GM12878 (cell line): ENCODE results near the gene ZG16. TPM values are rescaled to one million over a fixed set of nuclear protein-coding genes. Genes with fewer than 3 reads are reported as not detected.
"Not testable (repeated sequence)": the region's sequence is repeated elsewhere in the genome, so short reads cannot be mapped to it uniquely, and the experiment has no call there.

Source experiments
- ATAC-seq: fragments of 200-7000 bp; cut with Tn5 transposase; 3 replicates; pipeline ENCODE4 v1.9.1; 2020; ENCODE audit warnings: mild to moderate bottlenecking, moderate library complexity
- BruUV-seq: library from RNA; stranded (reverse); fragments of 400-500 nt; replicated peaks from 2 replicates; lab custom pipeline; 2021; lab: Mats Ljungman, UMichigan
- CTCF ChIA-PET: fragments of 300-600 bp; sonication (Branson Sonifier 250); formaldehyde crosslinking; extraction: SDS; loops from one replicate; lab custom pipeline; 2021; ENCODE audit warnings: inconsistent platforms; lab: Yijun Ruan, JAX
- POLR2A ChIA-PET: fragments of 350-600 bp; formaldehyde crosslinking; extraction: SDS; loops from one replicate; lab custom pipeline; 2021; ENCODE audit warnings: inconsistent platforms; lab: Charles Lee
- RAD21 ChIA-PET: fragments of 300-600 bp; sonication (Branson Sonifier 250); formaldehyde crosslinking; loops from one replicate; lab custom pipeline; 2023; ENCODE audit warnings: antibody characterized with exemption; ENCODE audit not compliant: unreplicated experiment; lab: Charles Lee
- SMC1A ChIA-PET: fragments of 300-600 bp; sonication (Branson Sonifier 250); formaldehyde crosslinking; loops from one replicate; lab custom pipeline; 2023; ENCODE audit not compliant: unreplicated experiment, uncharacterized antibody; lab: Charles Lee
- DNase-seq: peaks from one replicate; pipeline ENCODE4 v3.0.0-alpha.2; 2011; ENCODE audit warnings: low read depth, low spot score
- FAIRE-seq: peaks from 3 replicates; lab custom pipeline; 2011; peaks lifted over from hg19 to GRCh38; lab: Jason Lieb, UNC
- H2AFZ ChIP-seq: 2 replicates; pipeline ENCODE4 v1.6.0; 2011; ENCODE audit warnings: low read depth, low read length, control low read depth; ENCODE audit not compliant: control insufficient read depth
- H3K27ac ChIP-seq: 2 replicates; pipeline ENCODE4 v1.5.1; 2011; ENCODE audit warnings: control low read depth; ENCODE audit not compliant: control insufficient read depth, insufficient read depth
- H3K27me3 ChIP-seq, 2 experiments: replicated peaks in 1 of 2; 2 replicates each; pipeline versions ENCODE4 v1.6.0 to v1.6.1; 2011; ENCODE audit warnings: low read length in 1 of 2; ENCODE audit not compliant: control insufficient read depth in 2 of 2, insufficient read depth in 2 of 2
- H3K36me3 ChIP-seq, 2 experiments: 2 replicates each; pipeline ENCODE4 v1.5.1; 2011; ENCODE audit warnings: low read length in 1 of 2; ENCODE audit not compliant: control insufficient read depth in 2 of 2, insufficient read depth in 2 of 2
- H3K4me1 ChIP-seq: 2 replicates; pipeline ENCODE4 v1.6.1; 2011; ENCODE audit warnings: mild to moderate bottlenecking, low read length, moderate library complexity, mixed read lengths; ENCODE audit not compliant: control insufficient read depth, insufficient read depth
- H3K4me2 ChIP-seq: 2 replicates; pipeline ENCODE4 v1.6.0; 2011; ENCODE audit warnings: control low read depth; ENCODE audit not compliant: control insufficient read depth, insufficient read depth
- H3K4me3 ChIP-seq: fragments of 200-600 bp; sonication (generic); 2 replicates; pipeline ENCODE4 v1.5.1; 2016
- H3K79me2 ChIP-seq: 2 replicates; pipeline ENCODE4 v1.6.0; 2011; ENCODE audit warnings: low read length; ENCODE audit not compliant: control insufficient read depth, insufficient read depth
- H3K9ac ChIP-seq: 2 replicates; pipeline ENCODE4 v1.8.0; 2011; ENCODE audit warnings: low read length, control low read depth, mixed read lengths; ENCODE audit not compliant: control insufficient read depth, insufficient read depth
- H3K9me3 ChIP-seq: replicated peaks from 3 replicates; pipeline ENCODE4 v1.5.1; 2011; ENCODE audit warnings: mild to moderate bottlenecking, low read length; ENCODE audit not compliant: control insufficient read depth, insufficient read depth
- H4K20me1 ChIP-seq: 2 replicates; pipeline ENCODE4 v1.6.0; 2011; ENCODE audit not compliant: control insufficient read depth, insufficient read depth
- PBX3 ChIP-seq: IDR thresholded peaks from 2 replicates; pipeline ENCODE4 v1.6.1; 2011; ENCODE audit warnings: mild to moderate bottlenecking, low read depth, low read length, moderate library complexity; ENCODE audit not compliant: insufficient replicate concordance
- PKNOX1 ChIP-seq: fragments of 450-650 bp; IDR thresholded peaks from 2 replicates; pipeline ENCODE4 v1.6.1; 2016; ENCODE audit warnings: mild to moderate bottlenecking
- ZNF687 ChIP-seq: fragments of 450-650 bp; IDR thresholded peaks from 2 replicates; pipeline ENCODE4 v1.6.1; 2017; ENCODE audit warnings: mild to moderate bottlenecking, moderate library complexity
- WGBS: methylation state at CpG from one replicate; pipeline ENCODE4 v1.1.6; 2016; ENCODE audit warnings: low lambda C conversion rate; ENCODE audit not compliant: insufficient replicate concordance, insufficient coverage; ENCODE audit errors: missing lambda C conversion rate; 5-methylcytosine and 5-hydroxymethylcytosine counted together
- in situ Hi-C: fragments of 300-500 bp; cut with MboI; formaldehyde crosslinking; loops from 9 replicates; pipeline ENCODE4 v1.14.3; 2018; ENCODE audit warnings: mixed read lengths
- intact Hi-C: fragments of 100-400 bp; cut with micrococcal nuclease; formaldehyde crosslinking; loops from one replicate; pipeline ENCODE4 v1.14.2; 2022; ENCODE audit not compliant: unreplicated experiment
- polyA plus RNA-seq, 11 experiments: library from polyadenylated mRNA; depleted of rRNA in 4 of 11; unstranded in 6 of 11; stranded (reverse) in 5 of 11; fragments of >200 nt; fragmentation: Nextera tagmentation in 4 of 11; fragmentation: Illumina TruSeq in 1 of 11; extraction: Ambion mirVana in 4 of 11; extraction: Trizol in 1 of 11; gene quantifications; 1 replicate in 1 of 11; 2 replicates in 10 of 11; pipeline versions ENCODE4 v1.2.1 to v1.2.3, GENCODE V29; 2011 to 2016; ENCODE audit warnings: inconsistent platforms in 2 of 11, missing spikeins in 2 of 11, low read depth in 1 of 11
- total RNA-seq, 4 experiments: library from RNA; depleted of rRNA in 3 of 4; stranded (reverse); fragments of >200 nt in 3 of 4; fragmentation: Illumina TruSeq in 1 of 4; extraction: Trizol in 1 of 4; gene quantifications; 2 replicates each; pipeline versions ENCODE4 v1.2.1 to v1.2.3, GENCODE V29; 2013 to 2021

The ZG16 gene
- total and polyA plus RNA-seq, 10 of the 15 experiments (the other 5 are each of a cell fraction or from before 2014, with no cell fraction given): not detected

- DNase-seq, H3K9ac ChIP-seq, H3K4me3 ChIP-seq, H3K9me3 ChIP-seq, FAIRE-seq, H3K27me3 ChIP-seq, H3K4me1 ChIP-seq, H3K27ac ChIP-seq, BruUV-seq, RAD21 ChIA-PET, POLR2A ChIA-PET, H3K79me2 ChIP-seq, H4K20me1 ChIP-seq, H3K36me3 ChIP-seq, ATAC-seq, H2AFZ ChIP-seq, H3K4me2 ChIP-seq: not testable (repeated sequence)
- in situ Hi-C loops (loop anchor here (5.0 kb wide), 1 partner anchor 51 kb away; no protein-coding TSS in a partner anchor), intact Hi-C loops (loop anchor here (5.0 kb wide), 1 partner anchor 36 kb away; the partner anchor contains the start of gene C16orf54)
- ChIA-PET SMC1A (interaction anchor here (1.3 to 2.2 kb wide), 2 partner anchors 28 to 54 kb away, joined by 3 to 10 read pairs; no protein-coding TSS in a partner anchor), CTCF (interaction anchor here (0.7 to 3.4 kb wide), 4 partner anchors 8 to 53 kb away, joined by 3 to 24 read pairs (median 4); no protein-coding TSS in a partner anchor)
- WGBS: 80% methylated on average over 13 of the region's 13 CpGs
Observed at GRCh38 chr16:29783094-29783953, 5.3 kb downstream of the ZG16 start.

GRCh38 chr16:29784157-29784556, 6.1 kb downstream of the ZG16 start:
- no peak overlapping the region for H3K4me2 ChIP-seq
- WGBS: 92% methylated on average over 2 of the region's 2 CpGs
- DNase-seq: no peak

More at GRCh38 chr16:29784157-29784556, 6.1 kb downstream of the ZG16 start:
- intact Hi-C loops: loop anchor here (5.0 kb wide), 1 partner anchor 37 kb away; the partner anchor contains the start of gene C16orf54
- Histone ChIP-seq H3K4me1 (peaks cover 7% of the 10 kb centered on the region), H3K27me3 (no peaks in the 10 kb centered on the region), H4K20me1 (no peaks in the 10 kb centered on the region)
- TF ChIP-seq PBX3 (peak; percentile 41), PKNOX1 (peak; percentile 89), ZNF687 (no peak)
- TF ChIP-seq, all 136 proteins: peak for 2
- BruUV-seq: no TSS peak
- CTCF ChIA-PET: interaction anchor here (1.0 to 3.4 kb wide), 12 partner anchors 10 to 82 kb away, joined by 3 to 24 read pairs (median 5); no protein-coding TSS in a partner anchor
- Histone ChIP-seq H3K4me3 (no peak overlapping the region), H3K36me3 (no peaks in the 10 kb centered on the region), H3K27ac (no peak overlapping the region), H3K9ac (no peak overlapping the region), H3K9me3 (no peaks in the 10 kb centered on the region), H3K79me2 (no peaks in the 10 kb centered on the region), H2AFZ (no peak overlapping the region)
- SMC1A ChIA-PET: interaction anchor here (0.7 to 2.2 kb wide), 5 partner anchors 29 to 81 kb away, joined by 3 to 10 read pairs (median 4); no protein-coding TSS in a partner anchor
- FAIRE-seq (no peak), ATAC-seq (peak; percentile 74)
- RAD21 ChIA-PET: interaction anchor here (1.5 to 1.6 kb wide), 3 partner anchors 29 to 84 kb away, joined by 5 to 8 read pairs (median 6); no protein-coding TSS in a partner anchor
- in situ Hi-C loops: loop anchor here (5.0 kb wide), 1 partner anchor 52 kb away; no protein-coding TSS in a partner anchor
- POLR2A ChIA-PET: no interaction called here
